ENCODE measurements around the gene MGAM2.
"Not testable (repeated sequence)": the region's sequence is repeated elsewhere in the genome, so short reads cannot be mapped to it uniquely, and the experiment has no call there.

Gene MGAM2

DNA sequence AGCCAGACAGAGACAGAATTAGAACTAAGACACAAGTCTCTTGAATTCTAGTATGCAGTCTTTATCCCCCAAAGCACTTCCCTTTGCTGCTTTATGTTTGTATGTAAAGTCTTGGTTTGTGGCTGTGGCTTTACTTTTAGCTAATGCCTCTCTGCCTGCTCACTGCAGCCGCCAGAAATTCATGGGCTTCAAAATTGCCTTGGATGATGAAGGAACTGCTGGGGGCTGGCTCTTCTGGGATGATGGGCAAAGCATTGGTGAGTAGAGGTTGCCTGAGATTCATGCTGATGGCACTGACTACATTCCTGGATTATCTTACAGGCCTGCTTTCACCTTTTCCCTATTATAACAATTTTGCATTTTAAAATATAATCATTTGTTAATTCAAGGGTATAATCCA lies 10.9 kb upstream of the MGAM2 start:
- ChIA-PET CTCF (interaction anchor here (1.4 kb wide), 1 partner anchor 103 kb away, joined by 3 read pairs; no protein-coding TSS in a partner anchor), POLR2A (no interaction called here)
- TF ChIP-seq, protein P1, sequence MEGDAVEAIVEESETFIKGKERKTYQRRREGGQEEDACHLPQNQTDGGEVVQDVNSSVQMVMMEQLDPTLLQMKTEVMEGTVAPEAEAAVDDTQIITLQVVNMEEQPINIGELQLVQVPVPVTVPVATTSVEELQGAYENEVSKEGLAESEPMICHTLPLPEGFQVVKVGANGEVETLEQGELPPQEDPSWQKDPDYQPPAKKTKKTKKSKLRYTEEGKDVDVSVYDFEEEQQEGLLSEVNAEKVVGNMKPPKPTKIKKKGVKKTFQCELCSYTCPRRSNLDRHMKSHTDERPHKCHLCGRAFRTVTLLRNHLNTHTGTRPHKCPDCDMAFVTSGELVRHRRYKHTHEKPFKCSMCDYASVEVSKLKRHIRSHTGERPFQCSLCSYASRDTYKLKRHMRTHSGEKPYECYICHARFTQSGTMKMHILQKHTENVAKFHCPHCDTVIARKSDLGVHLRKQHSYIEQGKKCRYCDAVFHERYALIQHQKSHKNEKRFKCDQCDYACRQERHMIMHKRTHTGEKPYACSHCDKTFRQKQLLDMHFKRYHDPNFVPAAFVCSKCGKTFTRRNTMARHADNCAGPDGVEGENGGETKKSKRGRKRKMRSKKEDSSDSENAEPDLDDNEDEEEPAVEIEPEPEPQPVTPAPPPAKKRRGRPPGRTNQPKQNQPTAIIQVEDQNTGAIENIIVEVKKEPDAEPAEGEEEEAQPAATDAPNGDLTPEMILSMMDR (IDR thresholded peaks at IDR 0.05; ENCODE audit: control extremely low read depth, extremely low read depth, low read depth, missing control alignments), result no peak
- DNase-seq (ENCODE audit: extremely low spot score), result no peak

DNA sequence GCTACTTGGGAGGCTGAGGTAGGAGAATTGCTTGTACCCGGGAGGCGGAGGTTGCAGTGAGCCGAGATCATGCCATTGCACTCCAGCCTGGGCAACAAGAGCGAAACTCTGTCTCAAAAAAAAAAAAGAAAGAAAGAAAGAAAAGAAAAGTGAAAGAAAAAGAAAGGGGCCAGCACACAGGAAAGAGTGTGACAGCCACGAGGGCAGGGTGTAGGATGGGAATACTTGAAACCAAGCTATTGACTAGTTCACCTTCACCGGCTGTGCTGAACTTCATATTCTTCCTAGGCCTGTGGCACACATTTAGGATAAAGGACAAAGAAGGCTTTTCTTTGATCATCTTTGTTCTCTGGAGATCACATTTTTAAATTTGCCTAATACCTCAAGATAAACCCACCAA lies 9.7 kb upstream of the MGAM2 start:
- POLR2A ChIA-PET; DNase-seq (ENCODE audit: extremely low spot score): not testable (repeated sequence)
- CTCF ChIA-PET, result interaction anchor here (1.4 kb wide), 1 partner anchor 104 kb away, joined by 3 read pairs; no protein-coding TSS in a partner anchor

DNA sequence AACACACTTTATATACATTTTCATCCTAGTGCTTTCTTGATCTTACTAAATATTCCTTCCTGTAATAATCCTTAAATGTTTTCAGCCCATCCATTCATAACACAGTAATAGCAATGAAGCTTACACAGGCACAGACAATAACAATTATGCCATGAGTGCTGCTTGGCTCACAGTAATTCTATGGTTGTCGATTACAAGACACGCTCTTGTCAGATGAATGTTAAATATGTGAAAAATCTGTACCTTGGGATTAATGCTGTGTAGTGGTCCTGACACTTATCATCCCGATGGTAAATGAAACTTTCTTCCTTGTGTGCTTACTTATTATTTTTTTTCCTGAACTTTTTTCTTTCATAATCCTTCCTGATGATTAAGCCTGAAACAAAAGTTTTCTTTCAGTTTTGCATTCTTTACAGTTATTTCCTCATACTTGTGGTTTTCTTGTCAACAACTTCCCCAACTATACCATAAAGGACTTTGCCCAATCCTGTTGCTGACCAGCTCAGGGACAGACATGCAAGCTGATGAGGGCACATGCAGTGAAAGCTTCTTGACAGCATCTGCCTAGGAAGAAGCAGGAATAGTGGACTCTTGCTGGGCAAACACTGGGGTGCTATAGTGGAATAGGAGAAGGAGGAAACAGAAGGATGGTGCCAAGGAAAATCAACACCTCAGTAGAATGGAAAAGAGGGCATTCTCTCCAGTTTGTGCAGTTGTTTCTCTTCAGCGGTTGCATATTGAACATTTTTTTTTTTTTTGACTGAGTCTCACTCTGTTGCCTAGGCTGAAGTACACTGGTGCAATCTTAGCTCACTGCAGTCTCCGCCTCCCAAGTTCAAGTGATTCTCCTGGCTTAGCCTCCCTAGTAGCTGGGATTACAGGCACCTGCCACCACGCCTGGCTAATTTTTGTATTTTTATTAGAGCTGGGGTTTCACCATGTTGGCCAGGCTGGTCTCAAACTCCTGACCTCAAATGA lies 6.7 kb upstream of the MGAM2 start:
- ChIA-PET POLR2A (no interaction called here), CTCF (no interaction called here)
- TF ChIP-seq, protein P1 (IDR thresholded peaks at IDR 0.05; ENCODE audit: control extremely low read depth, extremely low read depth, low read depth, missing control alignments), result no peak
- DNase-seq (ENCODE audit: extremely low spot score), result no peak

DNA sequence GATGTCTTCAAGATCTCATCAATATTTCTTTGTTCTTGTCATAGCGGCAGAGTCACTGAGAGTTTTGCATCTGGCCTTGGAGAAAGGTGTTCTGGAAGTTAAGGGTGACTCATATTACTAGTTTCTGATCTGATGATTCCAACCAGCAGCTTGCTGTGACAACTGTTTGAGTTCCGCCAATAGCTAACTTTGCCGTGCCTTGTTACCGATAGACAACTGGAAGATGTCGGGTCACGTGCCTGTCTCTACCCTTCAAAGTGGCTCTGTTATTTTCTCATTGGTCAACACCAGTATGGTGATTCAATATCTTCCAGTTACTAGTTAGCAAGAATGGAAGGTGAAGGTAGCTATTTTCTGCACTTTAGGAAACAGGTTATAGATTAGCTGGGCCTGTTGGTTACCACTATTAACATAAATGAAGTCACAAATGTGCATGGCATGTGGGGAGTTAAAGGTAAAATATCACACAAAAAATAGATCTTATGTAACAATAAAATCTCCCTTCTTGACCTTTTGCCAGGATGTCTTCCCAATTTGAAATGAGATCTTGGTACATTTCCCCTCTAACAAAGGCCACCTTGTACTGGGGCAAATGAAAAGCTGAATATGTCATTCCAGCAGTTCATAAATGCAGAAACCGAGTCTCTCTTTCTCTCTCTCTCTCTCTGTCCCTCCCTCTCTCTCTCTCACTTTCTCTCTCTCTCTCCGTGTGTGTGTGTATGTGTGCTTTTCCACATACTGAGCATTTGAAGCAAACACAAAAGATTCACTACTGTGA lies 2.6 kb upstream of the MGAM2 start:
- ChIA-PET POLR2A (no interaction called here), CTCF (interaction anchor here (1.2 kb wide), 1 partner anchor 194 kb away, joined by 3 read pairs; no protein-coding TSS in a partner anchor)
- TF ChIP-seq, protein P1 (IDR thresholded peaks at IDR 0.05; ENCODE audit: control extremely low read depth, extremely low read depth, low read depth, missing control alignments), result no peak
- DNase-seq (ENCODE audit: extremely low spot score), result no peak

DNA sequence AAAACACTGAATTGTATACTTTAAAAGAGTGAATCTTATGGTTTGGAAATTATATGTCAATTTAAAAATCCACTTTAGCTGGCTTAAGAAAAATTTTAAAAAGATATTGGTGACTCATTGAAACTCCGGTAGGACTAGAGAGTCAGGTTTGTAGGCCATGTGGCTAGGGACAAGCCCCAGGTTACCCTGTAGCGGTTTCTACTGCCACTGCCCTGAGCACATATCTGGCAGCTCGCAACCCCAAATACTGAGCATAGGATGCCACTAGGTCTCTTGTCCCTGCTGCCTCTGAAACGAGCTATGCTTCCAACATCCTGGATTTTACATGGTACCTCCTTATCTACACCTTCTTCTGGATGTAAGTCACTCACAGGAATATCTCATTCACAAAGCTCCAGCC lies 1.4 kb upstream of the MGAM2 start:
- CTCF ChIA-PET, result interaction anchor here (1.2 kb wide), 1 partner anchor 193 kb away, joined by 3 read pairs; no protein-coding TSS in a partner anchor
- TF ChIP-seq, protein P1 (IDR thresholded peaks at IDR 0.05; ENCODE audit: control extremely low read depth, extremely low read depth, low read depth, missing control alignments), result no peak
- POLR2A ChIA-PET, result no interaction called here
- no peak for DNase-seq (ENCODE audit: extremely low spot score)

DNA sequence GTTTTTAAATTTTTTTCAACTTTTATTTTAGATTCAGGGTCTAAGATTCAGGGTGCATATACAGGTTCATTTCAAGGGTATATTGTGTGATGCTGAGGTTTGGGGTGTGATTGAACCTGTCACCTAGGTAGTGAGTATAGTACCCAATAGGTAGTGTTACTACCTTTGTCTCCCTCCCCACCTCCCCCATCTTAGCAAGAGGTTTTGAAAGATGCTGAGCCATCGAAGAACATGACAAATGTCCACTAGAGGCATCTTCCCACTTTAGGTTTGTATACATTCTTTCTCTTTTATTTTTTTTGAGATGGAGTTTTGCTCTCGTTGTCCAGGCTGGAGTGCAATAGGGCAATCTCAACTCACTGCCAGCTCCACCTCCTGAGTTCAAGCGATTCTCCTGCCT lies 880 bp upstream of the MGAM2 start:
- POLR2A ChIA-PET, result no interaction called here
- TF ChIP-seq, protein P1 (IDR thresholded peaks at IDR 0.05; ENCODE audit: control extremely low read depth, extremely low read depth, low read depth, missing control alignments), result no peak
- CTCF ChIA-PET, result no interaction called here
- DNase-seq (ENCODE audit: extremely low spot score), result no peak
